Measurements from ENCODE around the gene TRIM52. TPM values are rescaled to one million over a fixed set of nuclear protein-coding genes. Genes with fewer than 3 reads are reported as not detected.

The TRIM52 gene
- total and polyA plus RNA-seq, 2 of the 13 experiments (the other 11 are each of a cell fraction or from before 2014, with no cell fraction given), result 7.2 to 11.6 TPM

DNA sequence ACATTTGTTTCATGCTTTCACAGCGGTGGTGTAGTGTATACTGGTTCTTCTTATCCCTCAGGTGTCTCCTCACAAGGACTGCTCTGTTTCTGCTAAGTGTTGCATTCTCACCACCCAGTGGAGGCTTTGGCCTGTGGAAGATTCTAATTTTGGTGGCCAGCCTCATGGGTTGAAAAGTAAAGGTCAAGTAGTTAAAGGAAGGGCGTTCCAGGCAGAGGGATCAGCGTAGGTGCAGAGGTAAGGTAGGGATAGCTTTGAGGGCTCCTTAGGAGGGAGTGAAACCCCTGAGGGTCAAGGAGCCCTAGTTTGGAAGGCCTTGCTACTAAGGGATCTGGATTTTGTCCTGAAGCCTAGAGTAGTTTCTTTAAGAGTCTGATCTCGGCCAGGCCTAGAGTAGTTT, 12.7 kb downstream of the TRIM52 start:
- Histone ChIP-seq H3K9ac (ENCODE audit: insufficient read depth, low read depth, low read length) (peak overlapping the region; percentile 74), H3K27me3 (ENCODE audit: control insufficient read depth in 1 of 2, insufficient read depth in 2 of 2, low read length in 2 of 2) (no peaks in the 10 kb centered on the region; a peak in 1 of 5 replicates), H4K20me1 (ENCODE audit: insufficient read depth, low read length) (peaks cover 29% of the 10 kb centered on the region), H2AFZ (ENCODE audit: low read length) (no peak overlapping the region), H3K4me3 (replicated peaks in 1 of 3; ENCODE audit: insufficient read depth in 1 of 3, low read depth in 2 of 3, low read length in 3 of 3) (peak overlapping the region; percentile 60 to 94 (median 91)), H3K4me2 (ENCODE audit: low read depth, low read length) (peak overlapping the region; percentile 96), H3K36me3 (replicated peaks in 1 of 2; ENCODE audit: control insufficient read depth in 1 of 2, insufficient read depth in 2 of 2, low read length in 2 of 2) (peaks cover 0 to 7% of the 10 kb centered on the region in 2 experiments; a peak in 1 of 5 replicates), H3K9me3 (ENCODE audit: low read length) (no peaks in the 10 kb centered on the region), H3K4me1 (ENCODE audit: insufficient read depth, low read length) (peaks cover 49% of the 10 kb centered on the region), H3K27ac (ENCODE audit: extremely low read length, insufficient read depth, low read length) (peak overlapping the region; percentile 38), H3K79me2 (ENCODE audit: insufficient read depth, low read length) (peaks cover 78% of the 10 kb centered on the region)
- in situ Hi-C loops (cut with HindIII; ENCODE audit: extremely low pct_ligation_motif_present, low pct_unique_long_range_greater_than_20kb) (no loop called here), intact Hi-C loops (cut with micrococcal nuclease; ENCODE audit: unreplicated experiment) (no loop called here)
- FAIRE-seq (no peak), DNase-seq (ENCODE audit: low spot score) (no peak), ATAC-seq (no peak)
- 53% methylated on average over 3 of the region's 4 CpGs for WGBS (ENCODE audit: low lambda C conversion rate)
- ChIA-PET CTCF (ENCODE audit: low intra/inter-chr PET ratio, low total read pairs) (no interaction called here), POLR2A (interaction anchor here (7.1 to 7.5 kb wide), 2 partner anchors 12 to 15 kb away, joined by 41 to 102 read pairs; partner anchors contain the start of gene TRIM52)
- no TSS peak for BruUV-seq (replicated peaks)
- TF ChIP-seq, protein P1, sequence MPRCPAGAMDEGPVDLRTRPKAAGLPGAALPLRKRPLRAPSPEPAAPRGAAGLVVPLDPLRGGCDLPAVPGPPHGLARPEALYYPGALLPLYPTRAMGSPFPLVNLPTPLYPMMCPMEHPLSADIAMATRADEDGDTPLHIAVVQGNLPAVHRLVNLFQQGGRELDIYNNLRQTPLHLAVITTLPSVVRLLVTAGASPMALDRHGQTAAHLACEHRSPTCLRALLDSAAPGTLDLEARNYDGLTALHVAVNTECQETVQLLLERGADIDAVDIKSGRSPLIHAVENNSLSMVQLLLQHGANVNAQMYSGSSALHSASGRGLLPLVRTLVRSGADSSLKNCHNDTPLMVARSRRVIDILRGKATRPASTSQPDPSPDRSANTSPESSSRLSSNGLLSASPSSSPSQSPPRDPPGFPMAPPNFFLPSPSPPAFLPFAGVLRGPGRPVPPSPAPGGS (CRISPR knock-in tag; IDR thresholded peaks at IDR 0.05), result 0 out of 2 replicates have a peak, but pooled peaks have one; percentile 1
- TF ChIP-seq MXD4 (CRISPR knock-in tag; IDR thresholded peaks at IDR 0.05) (no peak), ZNF501 (CRISPR knock-in tag; IDR thresholded peaks at IDR 0.05) (peak; percentile 24; the same call in 1 of the 2 replicates), ZC3H13 (CRISPR knock-in tag; IDR thresholded peaks at IDR 0.05) (0 out of 2 replicates have a peak, but pooled peaks have one; percentile 37), POLR2G (IDR thresholded peaks at IDR 0.05; ENCODE audit: low read depth, low read length) (0 out of 2 replicates have a peak, but pooled peaks have one; percentile 19)

All from HepG2 (cell line).